ENCODE measurements around the gene CACNA1S.

Gene CACNA1S

GRCh38 chr1:201061886-201062285 lies 50.3 kb downstream of the CACNA1S start:
- no peak for TF ChIP-seq CTCF (IDR thresholded peaks at IDR 0.05; ENCODE audit: low read depth, low read length, missing control alignments)
- DNase-seq (ENCODE audit: low read depth), result no peak
- no peak overlapping the region for H3K4me3 ChIP-seq (ENCODE audit: low read depth, low read length)

DNA sequence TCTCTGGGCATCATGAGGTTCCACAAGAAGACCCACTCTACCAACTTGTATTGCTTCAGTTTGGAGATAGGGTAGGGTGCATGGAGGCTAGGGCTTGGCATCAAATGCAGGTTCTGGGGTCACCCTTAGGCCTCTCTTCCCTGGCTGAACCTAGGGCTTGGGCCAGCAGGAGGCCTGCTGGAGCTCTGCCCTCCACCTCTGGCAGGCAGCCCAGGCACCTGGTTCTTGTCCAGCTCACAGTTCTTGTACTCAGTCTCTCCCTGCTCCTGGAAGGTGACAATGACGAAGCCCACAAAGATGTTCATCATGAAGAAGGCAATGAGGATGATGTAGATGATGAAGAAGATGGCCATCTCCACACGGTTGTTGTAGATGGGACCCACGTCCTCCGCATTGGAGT lies 51.2 kb downstream of the CACNA1S start:
- no peak overlapping the region for H3K4me3 ChIP-seq (ENCODE audit: low read depth, low read length)

DNA sequence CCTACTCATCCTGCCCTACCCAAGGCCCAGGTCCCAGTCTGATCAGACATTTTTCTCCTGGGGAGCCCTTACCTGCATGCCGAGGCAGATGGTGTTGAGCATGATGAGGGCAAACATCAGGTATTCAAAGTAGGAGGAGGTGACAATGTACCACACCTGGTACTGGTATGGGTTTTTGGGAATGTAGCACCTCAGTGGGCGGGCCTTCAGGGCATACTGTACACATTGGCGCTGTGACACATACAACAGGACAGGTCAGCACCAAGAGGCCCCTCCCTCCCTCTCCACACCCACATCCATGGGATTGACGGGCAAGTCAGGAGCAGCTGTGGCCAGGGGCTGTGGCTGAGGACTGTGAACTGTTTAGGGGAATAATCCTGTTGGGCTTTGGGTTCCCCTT lies 51.6 kb downstream of the CACNA1S start:
- no peak for TF ChIP-seq CTCF (IDR thresholded peaks at IDR 0.05; ENCODE audit: low read depth, low read length, missing control alignments)
- DNase-seq (ENCODE audit: low read depth), result no peak
- H3K4me3 ChIP-seq (ENCODE audit: low read depth, low read length), result no peak overlapping the region

More for the DNA sequence above, 51.2 kb downstream of the CACNA1S start:
- TF ChIP-seq CTCF (IDR thresholded peaks at IDR 0.05; ENCODE audit: low read depth, low read length, missing control alignments), result no peak
- DNase-seq (ENCODE audit: low read depth), result no peak

GRCh38 chr1:201059871-201060555 lies 52.2 kb downstream of the CACNA1S start:
- DNase-seq (ENCODE audit: low read depth), result no peak
- TF ChIP-seq CTCF (IDR thresholded peaks at IDR 0.05; ENCODE audit: low read depth, low read length, missing control alignments), result no peak

GRCh38 chr1:201059401-201059800 lies 52.8 kb downstream of the CACNA1S start:
- TF ChIP-seq CTCF (IDR thresholded peaks at IDR 0.05; ENCODE audit: low read depth, low read length, missing control alignments), result no peak
- DNase-seq (ENCODE audit: low read depth), result no peak
- no peak overlapping the region for H3K4me3 ChIP-seq (ENCODE audit: low read depth, low read length)

More at GRCh38 chr1:201059871-201060555, 52.2 kb downstream of the CACNA1S start:
- no peak overlapping the region for H3K4me3 ChIP-seq (ENCODE audit: low read depth, low read length)

GRCh38 chr1:201054091-201054543 lies 58.1 kb downstream of the CACNA1S start:
- no peak for DNase-seq (ENCODE audit: low read depth)
- no peak for TF ChIP-seq CTCF (IDR thresholded peaks at IDR 0.05; ENCODE audit: low read depth, low read length, missing control alignments)
- H3K4me3 ChIP-seq (ENCODE audit: low read depth, low read length), result no peak overlapping the region

Data from GM12864 (cell line).